HUES64 (cell line): ENCODE data around the gene ATP5PO.

ENCODE experiments used
- H3K27ac ChIP-seq: 2 replicates; pipeline ENCODE4 v1.7.0; 2013; ENCODE audit warnings: low read depth, low read length, inconsistent platforms
- H3K27me3 ChIP-seq: 2 replicates; pipeline ENCODE4 v1.6.1; 2013; ENCODE audit warnings: mild to moderate bottlenecking, low read length; ENCODE audit not compliant: insufficient read depth
- H3K36me3 ChIP-seq: 2 replicates; pipeline ENCODE4 v1.6.1; 2013; ENCODE audit warnings: mild to moderate bottlenecking, low read length; ENCODE audit not compliant: insufficient read depth
- H3K4me1 ChIP-seq: 2 replicates; pipeline ENCODE4 v1.6.1; 2013; ENCODE audit warnings: mild to moderate bottlenecking, low read length, moderate library complexity; ENCODE audit not compliant: insufficient read depth
- H3K4me3 ChIP-seq: 2 replicates; pipeline ENCODE4 v1.5.1; 2013; ENCODE audit warnings: mild to moderate bottlenecking, low read length, moderate library complexity
- H3K9ac ChIP-seq: 2 replicates; pipeline ENCODE4 v1.6.1; 2013; ENCODE audit warnings: mild to moderate bottlenecking, low read depth, low read length
- H3K9me3 ChIP-seq: 2 replicates; pipeline ENCODE4 v1.6.1; 2013; ENCODE audit warnings: low read depth, low read length; ENCODE audit not compliant: insufficient read depth
- WGBS: fragments of 150-250, 120-280 bp; methylation state at CpG from one replicate; pipeline ENCODE4 v1.1.7; 2013; ENCODE audit warnings: missing lambda C conversion rate; 5-methylcytosine and 5-hydroxymethylcytosine counted together

The ATP5PO gene

GRCh38 chr21:33897739-33898138, 17.9 kb downstream of the ATP5PO start:
- Histone ChIP-seq H3K36me3 (peaks cover 6% of the 10 kb centered on the region), H3K4me3 (no peak overlapping the region), H3K9ac (no peak overlapping the region), H3K4me1 (peaks cover 11% of the 10 kb centered on the region), H3K9me3 (no peaks in the 10 kb centered on the region), H3K27me3 (no peaks in the 10 kb centered on the region), H3K27ac (no peak overlapping the region)
- 94% methylated on average over 3 of the region's 3 CpGs for WGBS

- H3K27me3 ChIP-seq = no peaks in the 10 kb centered on the region
- no peak overlapping the region for H3K4me3 ChIP-seq
- H3K27ac ChIP-seq = no peak overlapping the region
- no peaks in the 10 kb centered on the region for H3K9me3 ChIP-seq
- WGBS = 87% methylated on average over 5 of the region's 5 CpGs
- H3K9ac ChIP-seq = no peak overlapping the region
- peaks cover 17% of the 10 kb centered on the region for H3K4me1 ChIP-seq
- H3K36me3 ChIP-seq = peaks cover 5% of the 10 kb centered on the region; the same call in 1 of the 2 replicates
These were observed 18.5 kb downstream of the ATP5PO start for GRCh38 chr21:33897098-33897497.

GRCh38 chr21:33896691-33897090, 18.9 kb downstream of the ATP5PO start:
- 94% methylated on average over 6 of the region's 6 CpGs for WGBS
- no peak overlapping the region for H3K4me3 ChIP-seq
- H3K27me3 ChIP-seq = no peaks in the 10 kb centered on the region
- H3K9me3 ChIP-seq = no peaks in the 10 kb centered on the region
- H3K36me3 ChIP-seq = peaks cover 5% of the 10 kb centered on the region; the same call in 1 of the 2 replicates
- H3K27ac ChIP-seq = no peak overlapping the region
- H3K9ac ChIP-seq = no peak overlapping the region
- H3K4me1 ChIP-seq = peaks cover 17% of the 10 kb centered on the region

- Histone ChIP-seq H3K4me3 (peak overlapping the region; percentile 41), H3K9ac (no peak overlapping the region), H3K9me3 (no peaks in the 10 kb centered on the region), H3K27ac (no peak overlapping the region), H3K27me3 (no peaks in the 10 kb centered on the region), H3K4me1 (peaks cover 17% of the 10 kb centered on the region), H3K36me3 (no peaks in the 10 kb centered on the region)
- 81% methylated on average over 28 of the region's 28 CpGs for WGBS
These were observed 20.2 kb downstream of the ATP5PO start for GRCh38 chr21:33895356-33895755.

GRCh38 chr21:33894736-33895288, 20.8 kb downstream of the ATP5PO start:
- Histone ChIP-seq H3K9me3 (no peaks in the 10 kb centered on the region), H3K27ac (no peak overlapping the region), H3K27me3 (no peaks in the 10 kb centered on the region), H3K9ac (peak overlapping the region; percentile 45; the same call in 1 of the 2 replicates), H3K36me3 (no peaks in the 10 kb centered on the region), H3K4me3 (peak overlapping the region; percentile 41), H3K4me1 (peaks cover 17% of the 10 kb centered on the region)
- 13% methylated on average over 20 of the region's 20 CpGs for WGBS

- Histone ChIP-seq H3K9ac (no peak overlapping the region), H3K4me1 (peaks cover 17% of the 10 kb centered on the region), H3K27me3 (no peaks in the 10 kb centered on the region), H3K27ac (no peak overlapping the region), H3K4me3 (no peak overlapping the region), H3K9me3 (no peaks in the 10 kb centered on the region), H3K36me3 (no peaks in the 10 kb centered on the region)
- WGBS = 94% methylated on average over 4 of the region's 4 CpGs
These were observed 21.7 kb downstream of the ATP5PO start for GRCh38 chr21:33893917-33894316.

GRCh38 chr21:33892853-33893252, 22.8 kb downstream of the ATP5PO start:
- Histone ChIP-seq H3K9ac (no peak overlapping the region), H3K4me1 (peaks cover 17% of the 10 kb centered on the region), H3K9me3 (no peaks in the 10 kb centered on the region), H3K27ac (no peak overlapping the region), H3K36me3 (no peaks in the 10 kb centered on the region), H3K4me3 (no peak overlapping the region), H3K27me3 (no peaks in the 10 kb centered on the region)
- WGBS = 67% methylated on average over 8 of the region's 8 CpGs

- Histone ChIP-seq H3K36me3 (no peaks in the 10 kb centered on the region), H3K4me3 (no peak overlapping the region)
- 92% methylated on average over 5 of the region's 5 CpGs for WGBS
These were observed 25.4 kb downstream of the ATP5PO start for GRCh38 chr21:33890187-33890586.

GRCh38 chr21:33886321-33886720, 29.3 kb downstream of the ATP5PO start:
- no peak overlapping the region for H3K27ac ChIP-seq
- H3K27me3 ChIP-seq = no peaks in the 10 kb centered on the region
- no peak overlapping the region for H3K9ac ChIP-seq
- no peaks in the 10 kb centered on the region for H3K36me3 ChIP-seq
- 94% methylated on average over 11 of the region's 11 CpGs for WGBS
- H3K4me3 ChIP-seq = no peak overlapping the region
- H3K9me3 ChIP-seq = no peaks in the 10 kb centered on the region
- H3K4me1 ChIP-seq = 0 out of 2 replicates have a peak, but pooled peaks cover 4% of the 10 kb centered on the region

More at GRCh38 chr21:33890187-33890586, 25.4 kb downstream of the ATP5PO start:
- Histone ChIP-seq H3K27ac (no peak overlapping the region), H3K4me1 (peaks cover 16% of the 10 kb centered on the region), H3K27me3 (no peaks in the 10 kb centered on the region), H3K9ac (no peak overlapping the region), H3K9me3 (no peaks in the 10 kb centered on the region)

- H3K27ac ChIP-seq = no peak overlapping the region
- H3K4me3 ChIP-seq = no peak overlapping the region
- no peaks in the 10 kb centered on the region for H3K9me3 ChIP-seq
- H3K4me1 ChIP-seq = 0 out of 2 replicates have a peak, but pooled peaks cover 4% of the 10 kb centered on the region
- 91% methylated on average over 7 of the region's 7 CpGs for WGBS
- no peaks in the 10 kb centered on the region for H3K27me3 ChIP-seq
- no peak overlapping the region for H3K9ac ChIP-seq
- no peaks in the 10 kb centered on the region for H3K36me3 ChIP-seq
These were observed 30.5 kb downstream of the ATP5PO start for GRCh38 chr21:33885172-33885514.

GRCh38 chr21:33884376-33885171, 31.0 kb downstream of the ATP5PO start:
- WGBS = 89% methylated on average over 20 of the region's 20 CpGs
- H3K4me1 ChIP-seq = 0 out of 2 replicates have a peak, but pooled peaks cover 4% of the 10 kb centered on the region

More at GRCh38 chr21:33884376-33885171, 31.0 kb downstream of the ATP5PO start:
- no peaks in the 10 kb centered on the region for H3K9me3 ChIP-seq
- no peak overlapping the region for H3K4me3 ChIP-seq
- no peak overlapping the region for H3K27ac ChIP-seq
- no peak overlapping the region for H3K9ac ChIP-seq
- H3K27me3 ChIP-seq = no peaks in the 10 kb centered on the region
- no peaks in the 10 kb centered on the region for H3K36me3 ChIP-seq
